ENCODE data around the gene LARP4.
"Not testable (repeated sequence)": the region's sequence is repeated elsewhere in the genome, so short reads cannot be mapped to it uniquely, and the experiment has no call there.

The LARP4 gene

GRCh38 chr12:50482571-50482970 lies 81.9 kb downstream of the LARP4 start:
- Mint-ChIP-seq H3K27me3 (no peaks in the 10 kb centered on the region), H3K36me3 (ENCODE audit: low read depth) (peaks cover 25% of the 10 kb centered on the region), H3K4me1 (ENCODE audit: low read depth) (no peaks in the 10 kb centered on the region), H3K4me3 (no peak overlapping the region), H3K27ac (no peak overlapping the region), H3K9me3 (no peaks in the 10 kb centered on the region)
- no peak for DNase-seq

DNA sequence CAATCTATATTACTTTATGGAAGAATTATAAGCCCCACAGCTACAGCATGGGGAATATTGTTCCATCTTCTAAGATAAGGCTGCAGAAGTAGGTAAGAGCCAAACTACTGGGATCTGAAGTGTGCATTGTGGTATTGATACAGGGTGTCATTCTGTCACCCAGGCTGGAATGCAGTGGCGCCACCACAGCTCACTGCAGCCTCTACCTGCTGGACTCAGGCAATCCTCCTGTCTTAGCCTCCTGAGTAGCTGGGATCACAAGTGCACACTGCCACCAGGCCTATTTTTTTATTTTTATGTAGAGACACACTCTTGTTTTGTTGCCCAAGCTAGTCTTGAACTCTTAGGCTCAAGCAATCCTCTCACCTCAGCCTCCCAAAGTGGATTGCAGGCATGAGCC lies 82.8 kb downstream of the LARP4 start:
- Mint-ChIP-seq H3K36me3 (ENCODE audit: low read depth) (peaks cover 16% of the 10 kb centered on the region), H3K4me3 (no peak overlapping the region), H3K27me3 (no peaks in the 10 kb centered on the region), H3K9me3 (no peaks in the 10 kb centered on the region), H3K4me1 (ENCODE audit: low read depth) (no peaks in the 10 kb centered on the region), H3K27ac (no peak overlapping the region)
- no peak for DNase-seq

- H3K4me1 Mint-ChIP-seq (ENCODE audit: low read depth), result no peaks in the 10 kb centered on the region
- H3K9me3 Mint-ChIP-seq, result peaks cover 13% of the 10 kb centered on the region
Measured at GRCh38 chr12:50488801-50489200, 88.1 kb downstream of the LARP4 start.

GRCh38 chr12:50498119-50498518 lies 97.4 kb downstream of the LARP4 start:
- not testable (repeated sequence) for H3K4me3 Mint-ChIP-seq; H3K27me3 Mint-ChIP-seq; H3K4me1 Mint-ChIP-seq (ENCODE audit: low read depth); DNase-seq; H3K27ac Mint-ChIP-seq
- H3K36me3 Mint-ChIP-seq (ENCODE audit: low read depth), result peaks cover 17% of the 10 kb centered on the region
- peaks cover 39% of the 10 kb centered on the region for H3K9me3 Mint-ChIP-seq

More at GRCh38 chr12:50488801-50489200, 88.1 kb downstream of the LARP4 start:
- DNase-seq, result no peak
- no peaks in the 10 kb centered on the region for H3K27me3 Mint-ChIP-seq
- H3K4me3 Mint-ChIP-seq, result no peak overlapping the region
- H3K27ac Mint-ChIP-seq, result no peak overlapping the region
- H3K36me3 Mint-ChIP-seq (ENCODE audit: low read depth), result peaks cover 2% of the 10 kb centered on the region

DNA sequence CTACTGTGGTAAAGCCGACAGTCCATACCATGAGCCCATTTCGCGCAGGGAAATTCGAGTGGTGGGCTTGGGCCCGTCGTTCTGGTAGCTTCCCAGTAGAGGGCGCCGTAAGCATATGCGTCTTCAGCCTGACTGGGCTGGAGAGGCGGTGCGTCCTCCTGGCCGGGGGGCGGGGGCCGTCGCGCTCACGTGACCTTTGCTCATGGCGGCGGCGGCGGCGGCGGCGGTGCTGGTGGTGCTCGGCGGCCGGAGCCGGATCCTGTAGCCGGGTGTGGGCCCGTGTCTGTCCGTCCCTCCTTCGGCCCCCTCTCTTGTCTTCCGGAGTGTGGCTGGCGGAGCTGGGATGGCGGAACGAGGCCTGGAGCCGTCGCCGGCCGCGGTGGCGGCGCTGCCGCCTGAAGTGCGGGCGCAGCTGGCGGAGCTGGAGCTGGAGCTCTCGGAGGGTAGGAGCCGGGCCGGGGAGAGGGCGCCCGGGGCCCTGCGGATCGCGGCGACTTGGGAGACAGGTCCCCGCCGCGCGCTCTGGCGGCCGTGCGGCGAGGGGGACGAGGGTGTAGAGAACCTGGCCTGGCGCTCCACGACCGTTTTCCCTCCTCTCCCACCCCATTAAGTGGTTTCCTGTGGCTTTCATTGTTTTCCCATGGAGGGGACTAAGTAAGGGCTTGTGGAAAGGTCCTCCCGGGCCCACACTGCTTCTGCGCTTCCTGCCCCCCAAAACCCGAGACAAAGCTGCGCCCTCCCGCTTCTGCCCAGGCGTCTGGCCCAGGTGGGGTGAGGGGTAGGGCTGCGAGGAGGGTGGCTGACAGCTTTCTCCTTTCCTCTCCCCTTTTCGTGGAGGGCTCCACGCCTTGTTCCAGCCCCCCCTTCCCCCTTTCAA lies 104.4 kb downstream of the LARP4 start, which contains the start of gene DIP2B:
DIP2B (plus strand) TSS at position 188 of the 877 bp plus-strand sequence; CDS start at position 344, 156 bp downstream.
- Mint-ChIP-seq H3K27ac (peak within 1 kb of the TSS; percentile 96), H3K4me3 (peak within 1 kb of the TSS; percentile 94), H3K4me1 (ENCODE audit: low read depth) (peaks cover 49% of the 10 kb centered on the region)

DNA sequence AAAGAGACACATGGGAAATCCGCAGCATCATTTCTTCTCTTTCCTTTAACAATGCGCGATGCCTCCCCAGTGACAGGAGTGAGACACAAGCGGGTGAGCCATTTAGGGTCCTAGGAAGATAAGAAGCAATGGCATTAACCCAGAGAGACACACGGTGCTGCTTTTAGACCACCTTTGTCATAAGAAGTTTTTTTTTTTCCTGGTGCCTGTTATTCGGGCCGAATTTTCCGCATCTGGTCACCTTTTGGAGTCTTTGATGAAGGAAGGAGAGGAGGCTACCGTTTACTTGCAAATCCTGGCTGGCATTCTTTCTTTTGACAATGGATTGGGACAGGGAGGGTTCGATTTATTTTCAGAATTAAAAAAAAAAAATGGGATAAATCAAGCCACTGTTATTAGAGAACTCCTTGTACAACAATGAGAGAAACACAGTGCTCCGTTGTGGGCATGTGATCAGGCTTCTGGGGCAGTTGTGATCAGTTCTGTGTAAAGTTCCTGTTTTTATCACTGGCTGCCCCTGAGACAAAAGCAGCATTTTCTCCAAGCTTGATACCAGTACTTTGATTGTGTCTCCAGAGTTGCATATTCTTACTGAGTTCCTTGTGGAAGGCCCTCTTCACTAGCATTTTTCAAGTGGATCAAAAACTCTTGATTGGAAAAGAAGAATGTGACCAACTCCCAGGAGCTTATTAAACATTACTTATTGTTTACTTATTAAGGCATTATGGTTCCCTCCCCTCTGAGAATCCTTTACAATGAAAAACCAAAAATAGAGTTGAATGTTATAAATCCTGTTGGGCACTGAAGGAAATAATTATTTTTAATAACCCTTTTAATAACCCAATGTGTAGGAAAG lies 105.2 kb downstream of the LARP4 start:
- H3K27me3 Mint-ChIP-seq, result no peaks in the 10 kb centered on the region
- H3K36me3 Mint-ChIP-seq (ENCODE audit: low read depth), result peaks cover 22% of the 10 kb centered on the region
- peak overlapping the region; percentile 96 for H3K27ac Mint-ChIP-seq
- no peak for DNase-seq
- peak overlapping the region; percentile 94 for H3K4me3 Mint-ChIP-seq
- H3K9me3 Mint-ChIP-seq, result no peaks in the 10 kb centered on the region
- peaks cover 54% of the 10 kb centered on the region for H3K4me1 Mint-ChIP-seq (ENCODE audit: low read depth)

More for the DNA sequence above, 104.4 kb downstream of the LARP4 start, which contains the start of gene DIP2B:
- Mint-ChIP-seq H3K9me3 (no peaks in the 10 kb centered on the region), H3K27me3 (no peaks in the 10 kb centered on the region), H3K36me3 (ENCODE audit: low read depth) (peaks cover 22% of the 10 kb centered on the region)
- DNase-seq, result peak; percentile 96

DNA sequence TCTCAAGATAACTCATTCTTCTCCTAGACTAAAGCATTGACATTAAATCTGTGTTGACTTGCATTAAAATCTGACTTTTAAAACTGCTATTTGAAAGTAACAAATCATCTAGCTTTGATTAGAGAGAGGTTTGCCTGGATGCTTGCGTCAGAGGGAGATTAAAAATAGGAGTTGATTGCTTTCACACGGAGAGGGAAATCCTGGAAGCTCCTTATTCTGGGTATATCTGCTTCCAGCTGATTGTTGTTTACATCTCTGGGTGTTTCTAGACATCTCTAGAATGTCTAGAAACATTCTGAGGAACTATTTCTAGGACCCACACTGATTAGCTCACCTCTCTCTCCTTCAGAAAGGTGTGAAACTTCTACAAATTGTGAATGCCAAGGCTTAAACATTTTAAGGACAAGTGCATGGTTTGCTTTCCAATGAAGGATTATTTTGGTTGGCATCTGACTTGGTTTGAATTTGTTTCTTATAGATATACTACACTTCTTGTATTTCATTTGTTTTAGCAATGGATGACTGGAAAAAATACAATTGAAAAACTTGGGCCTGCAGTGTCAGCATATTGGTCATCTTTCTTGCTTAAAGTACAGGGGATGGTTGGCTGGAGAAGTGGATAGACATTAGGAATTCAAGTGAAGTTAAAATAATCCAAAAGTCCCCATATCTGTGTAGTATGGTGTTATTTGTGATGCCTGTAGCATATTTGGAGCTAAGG lies 106.2 kb downstream of the LARP4 start:
- peak overlapping the region; percentile 94 for H3K4me3 Mint-ChIP-seq
- H3K4me1 Mint-ChIP-seq (ENCODE audit: low read depth), result peaks cover 54% of the 10 kb centered on the region
- no peaks in the 10 kb centered on the region for H3K9me3 Mint-ChIP-seq
- no peak for DNase-seq
- H3K36me3 Mint-ChIP-seq (ENCODE audit: low read depth), result peaks cover 22% of the 10 kb centered on the region
- H3K27me3 Mint-ChIP-seq, result no peaks in the 10 kb centered on the region
- peak overlapping the region; percentile 96 for H3K27ac Mint-ChIP-seq

GRCh38 chr12:50507474-50507838 lies 106.8 kb downstream of the LARP4 start:
- DNase-seq, result no peak
- H3K27me3 Mint-ChIP-seq, result no peaks in the 10 kb centered on the region
- peak overlapping the region; percentile 96 for H3K27ac Mint-ChIP-seq
- peaks cover 55% of the 10 kb centered on the region for H3K4me1 Mint-ChIP-seq (ENCODE audit: low read depth)
- H3K4me3 Mint-ChIP-seq, result peak overlapping the region; percentile 94
- H3K9me3 Mint-ChIP-seq, result no peaks in the 10 kb centered on the region
- peaks cover 22% of the 10 kb centered on the region for H3K36me3 Mint-ChIP-seq (ENCODE audit: low read depth)

DNA sequence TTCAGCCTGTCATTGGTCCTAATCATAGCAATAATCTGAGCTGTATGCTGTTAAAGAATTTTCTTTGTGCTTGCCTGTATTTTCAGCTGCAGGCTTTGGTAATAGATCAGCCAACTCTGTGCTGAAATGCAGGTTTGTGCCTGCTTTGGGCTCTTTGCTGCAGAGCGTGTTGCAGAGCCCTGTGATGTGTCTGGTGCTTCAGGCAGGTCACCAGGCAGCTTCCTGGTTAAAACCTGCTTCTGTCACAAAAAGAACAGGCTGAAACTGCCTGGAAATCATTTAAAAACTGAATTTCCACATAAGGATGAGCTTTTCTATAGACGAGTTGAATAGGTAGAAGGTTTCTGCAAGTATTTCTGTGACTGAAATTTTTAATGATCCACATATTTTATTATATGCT lies 107.2 kb downstream of the LARP4 start:
- no peak for DNase-seq
- Mint-ChIP-seq H3K27me3 (no peaks in the 10 kb centered on the region), H3K4me1 (ENCODE audit: low read depth) (peaks cover 58% of the 10 kb centered on the region), H3K4me3 (peak overlapping the region; percentile 94), H3K9me3 (no peaks in the 10 kb centered on the region), H3K36me3 (ENCODE audit: low read depth) (peaks cover 22% of the 10 kb centered on the region), H3K27ac (peak overlapping the region; percentile 73)

GRCh38 chr12:50508414-50508813 lies 107.7 kb downstream of the LARP4 start:
- Mint-ChIP-seq H3K4me1 (ENCODE audit: low read depth) (peaks cover 63% of the 10 kb centered on the region), H3K36me3 (ENCODE audit: low read depth) (peaks cover 22% of the 10 kb centered on the region), H3K9me3 (no peaks in the 10 kb centered on the region), H3K27ac (peak overlapping the region; percentile 73), H3K4me3 (peak overlapping the region; percentile 94), H3K27me3 (no peaks in the 10 kb centered on the region)
- no peak for DNase-seq

DNA sequence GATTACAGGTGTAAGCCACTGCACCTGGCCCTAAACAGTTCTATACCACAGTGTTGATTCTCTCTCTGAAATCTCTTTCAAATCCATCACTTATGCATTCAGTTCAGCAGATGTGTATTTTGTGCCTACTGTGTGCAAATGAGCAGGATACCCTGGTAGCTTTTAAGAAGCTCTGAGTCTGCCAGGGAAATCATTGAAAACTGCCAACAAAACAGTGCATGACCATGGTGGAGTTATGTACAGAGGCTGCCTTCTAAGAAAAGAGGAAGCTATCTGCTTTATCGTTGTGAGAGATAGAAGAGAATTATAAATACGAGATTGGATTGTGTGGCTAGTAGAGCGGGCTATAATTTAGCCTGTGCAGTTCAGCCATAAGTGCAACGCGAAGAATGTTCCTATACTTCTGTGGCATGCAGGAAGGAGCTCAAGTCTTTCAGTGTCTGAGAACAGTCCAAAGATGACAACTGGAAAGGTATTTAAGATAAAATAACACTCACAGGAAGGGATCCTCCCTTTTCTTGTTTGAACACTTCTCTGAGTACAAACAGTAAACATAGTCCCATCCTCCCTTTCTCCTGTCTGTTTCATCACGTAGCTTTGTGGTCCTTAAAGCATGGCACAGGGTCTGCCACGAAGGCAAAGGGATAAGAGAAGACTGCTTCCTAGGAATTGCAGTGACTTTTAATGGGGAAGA lies 108.4 kb downstream of the LARP4 start:
- Mint-ChIP-seq H3K36me3 (ENCODE audit: low read depth) (peaks cover 22% of the 10 kb centered on the region), H3K4me3 (peak overlapping the region; percentile 94), H3K9me3 (no peaks in the 10 kb centered on the region), H3K4me1 (ENCODE audit: low read depth) (peaks cover 69% of the 10 kb centered on the region), H3K27ac (peak overlapping the region; percentile 73), H3K27me3 (no peaks in the 10 kb centered on the region)
- no peak for DNase-seq

DNA sequence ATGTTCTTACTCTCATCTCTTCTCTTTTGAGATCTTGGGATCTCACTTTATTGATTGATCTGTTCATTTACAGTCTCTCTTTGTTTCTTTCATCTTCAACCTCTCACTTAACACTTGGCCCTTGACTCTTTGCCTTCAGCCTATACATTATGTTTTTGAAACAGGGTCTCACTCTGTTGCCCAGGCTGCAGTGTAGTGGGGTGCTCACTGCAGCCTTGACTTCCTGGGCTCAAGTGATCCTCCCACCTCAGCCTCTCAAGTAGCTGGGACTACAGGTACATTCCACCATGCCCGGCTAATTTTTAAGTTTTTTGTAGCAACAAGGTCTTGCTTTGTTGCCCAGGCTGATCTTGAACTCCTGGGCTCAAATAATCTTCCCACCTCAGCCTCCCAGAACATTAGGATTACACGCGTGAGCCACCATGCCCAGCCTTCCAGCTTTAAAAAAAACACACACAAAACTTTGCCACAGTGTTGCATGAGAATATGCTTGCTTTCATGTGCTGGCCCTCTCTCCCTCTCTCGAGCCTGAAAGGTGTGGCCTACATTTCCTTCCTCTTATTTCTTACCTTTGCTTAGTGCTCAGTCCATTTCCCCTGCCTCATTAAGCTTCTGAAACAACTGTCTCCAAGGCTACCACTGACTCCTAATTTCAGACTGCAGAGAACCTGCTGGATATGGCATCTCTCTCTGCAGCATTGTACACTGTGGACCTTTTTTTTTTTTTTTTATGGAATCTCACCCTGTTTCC lies 114.0 kb downstream of the LARP4 start:
- Mint-ChIP-seq H3K27ac (peak overlapping the region; percentile 72), H3K4me1 (ENCODE audit: low read depth) (peaks cover 50% of the 10 kb centered on the region), H3K36me3 (ENCODE audit: low read depth) (peaks cover 1% of the 10 kb centered on the region), H3K27me3 (no peaks in the 10 kb centered on the region), H3K4me3 (no peak overlapping the region), H3K9me3 (no peaks in the 10 kb centered on the region)
- no peak for DNase-seq

GRCh38 chr12:50515587-50515986 lies 114.9 kb downstream of the LARP4 start:
- H3K4me1 Mint-ChIP-seq (ENCODE audit: low read depth), result peaks cover 50% of the 10 kb centered on the region
- H3K36me3 Mint-ChIP-seq (ENCODE audit: low read depth), result no peaks in the 10 kb centered on the region
- H3K27ac Mint-ChIP-seq, result peak overlapping the region; percentile 51
- no peak for DNase-seq
- H3K27me3 Mint-ChIP-seq, result no peaks in the 10 kb centered on the region
- H3K4me3 Mint-ChIP-seq, result no peak overlapping the region
- no peaks in the 10 kb centered on the region for H3K9me3 Mint-ChIP-seq

Data from activated T-cell treated with anti-CD3 and anti-CD28 coated beads, Interleukin-2, amount 50 U/mL, for 24 hours (primary cell).